Amniotic epithelial cell (primary cell): ENCODE data around the gene TMEM79.
A peak's percentile ranks its signal among the peaks of the same experiment; 100 is the strongest.

Source experiments
- DNase-seq: peaks from one replicate; pipeline ENCODE4 v3.0.0-alpha.2; 2010; ENCODE audit warnings: low read depth

The TMEM79 gene, protein sequence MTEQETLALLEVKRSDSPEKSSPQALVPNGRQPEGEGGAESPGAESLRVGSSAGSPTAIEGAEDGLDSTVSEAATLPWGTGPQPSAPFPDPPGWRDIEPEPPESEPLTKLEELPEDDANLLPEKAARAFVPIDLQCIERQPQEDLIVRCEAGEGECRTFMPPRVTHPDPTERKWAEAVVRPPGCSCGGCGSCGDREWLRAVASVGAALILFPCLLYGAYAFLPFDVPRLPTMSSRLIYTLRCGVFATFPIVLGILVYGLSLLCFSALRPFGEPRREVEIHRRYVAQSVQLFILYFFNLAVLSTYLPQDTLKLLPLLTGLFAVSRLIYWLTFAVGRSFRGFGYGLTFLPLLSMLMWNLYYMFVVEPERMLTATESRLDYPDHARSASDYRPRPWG

DNA sequence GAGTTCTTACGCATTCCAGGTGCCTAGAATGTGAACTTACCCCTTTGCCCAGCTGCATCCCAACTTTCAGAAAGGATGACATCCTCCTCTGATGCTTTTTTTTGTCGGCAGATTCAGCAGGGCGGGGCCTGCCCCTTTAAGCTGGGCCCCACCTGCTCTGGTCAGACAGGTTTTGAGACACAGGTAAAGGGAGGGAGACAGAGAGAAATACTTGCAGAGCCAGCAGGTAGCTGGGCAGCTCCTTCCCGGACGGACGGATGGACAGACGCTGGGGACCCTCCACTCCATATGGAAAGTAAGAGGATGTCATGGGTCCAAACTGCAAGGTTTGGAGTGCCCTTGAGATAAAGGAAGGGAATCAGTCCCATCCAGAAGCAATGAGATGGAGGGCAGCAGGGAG, at the start of gene TMEM79:
Gene TMEM79, plus strand, starts transcription at position 214 of the 400 bp plus-strand sequence. CDS start 902 bp downstream, outside the sequence.
- DNase-seq: no peak

GRCh38 chr1:156236164-156236563, 48.0 kb upstream of the TMEM79 start:
- no peak for DNase-seq

DNA sequence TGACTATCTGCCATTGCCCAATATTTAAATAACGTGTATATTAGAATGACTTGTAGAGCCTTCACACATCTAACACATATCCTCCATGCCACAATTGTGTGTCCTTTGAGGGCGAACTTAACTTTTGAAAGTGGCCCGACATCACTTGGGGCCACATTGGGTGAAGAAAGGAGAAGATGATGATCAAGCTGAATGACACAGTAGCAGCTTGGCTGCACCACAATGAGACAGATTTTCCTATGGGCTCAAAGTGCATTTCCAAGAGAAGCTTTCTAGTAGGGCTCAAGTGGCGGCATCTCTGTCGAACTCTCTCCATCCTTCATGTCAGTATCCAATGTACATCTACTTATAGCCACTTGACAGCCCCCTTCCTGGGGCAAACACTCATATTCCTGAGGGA, 45.9 kb upstream of the TMEM79 start:
- no peak for DNase-seq

DNA sequence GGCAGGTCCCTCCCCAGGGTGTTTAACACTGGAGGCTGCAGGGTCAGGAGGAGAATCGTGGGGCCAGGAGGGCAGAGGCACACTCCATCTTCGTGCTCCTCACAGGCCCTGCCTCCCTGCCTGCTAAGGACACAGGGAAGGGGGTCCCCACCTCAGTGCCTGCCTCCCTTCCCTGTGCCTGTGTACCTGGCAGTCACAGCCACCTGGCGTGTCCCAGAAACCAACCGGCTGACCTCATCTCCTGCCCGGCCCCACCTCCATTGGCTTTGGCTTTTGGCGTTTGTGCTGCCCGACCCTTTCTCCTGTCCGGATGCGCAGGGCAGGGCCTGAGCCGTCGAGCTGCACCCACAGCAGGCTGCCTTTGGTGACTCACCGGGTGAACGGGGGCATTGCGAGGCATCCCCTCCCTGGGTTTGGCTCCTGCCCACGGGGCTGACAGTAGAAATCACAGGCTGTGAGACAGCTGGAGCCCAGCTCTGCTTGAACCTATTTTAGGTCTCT, 42.8 kb upstream of the TMEM79 start:
- DNase-seq: peak; percentile 35

DNA sequence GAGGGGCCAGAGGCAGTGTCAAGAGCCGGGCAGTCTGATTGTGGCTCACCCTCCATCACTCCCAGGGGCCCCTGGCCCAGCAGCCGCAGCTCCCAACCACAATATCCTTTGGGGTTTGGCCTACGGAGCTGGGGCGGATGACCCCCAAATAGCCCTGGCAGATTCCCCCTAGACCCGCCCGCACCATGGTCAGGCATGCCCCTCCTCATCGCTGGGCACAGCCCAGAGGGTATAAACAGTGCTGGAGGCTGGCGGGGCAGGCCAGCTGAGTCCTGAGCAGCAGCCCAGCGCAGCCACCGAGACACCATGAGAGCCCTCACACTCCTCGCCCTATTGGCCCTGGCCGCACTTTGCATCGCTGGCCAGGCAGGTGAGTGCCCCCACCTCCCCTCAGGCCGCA, 42.2 kb upstream of the TMEM79 start, which contains the start of gene BGLAP:
Gene BGLAP, plus strand, starts transcription at position 259 of the 400 bp plus-strand sequence. Its CDS starts 48 bp downstream, at position 307.
- no peak for DNase-seq

GRCh38 chr1:156242738-156243137, 41.4 kb upstream of the TMEM79 start:
- DNase-seq: no peak

DNA sequence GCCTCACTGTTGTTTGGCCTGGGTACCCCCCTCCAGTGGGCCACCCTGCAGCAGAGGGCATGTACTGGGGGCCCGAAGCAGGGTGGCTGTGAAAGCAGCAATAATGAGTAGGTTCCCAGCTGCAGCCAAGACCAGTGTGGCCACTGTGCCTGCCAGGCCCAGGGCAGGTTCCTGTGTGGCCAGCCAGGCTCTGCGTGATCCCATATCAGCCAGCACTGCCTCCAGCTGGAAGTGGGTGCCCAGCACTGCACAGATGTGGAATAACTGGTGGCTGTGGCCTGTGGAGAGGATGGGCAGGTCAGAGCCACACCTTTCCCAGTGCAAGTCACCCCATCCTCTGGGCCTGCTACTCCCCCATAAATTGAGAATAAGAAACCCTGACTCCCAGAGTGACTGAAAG, 40.0 kb upstream of the TMEM79 start:
- DNase-seq: no peak

DNA sequence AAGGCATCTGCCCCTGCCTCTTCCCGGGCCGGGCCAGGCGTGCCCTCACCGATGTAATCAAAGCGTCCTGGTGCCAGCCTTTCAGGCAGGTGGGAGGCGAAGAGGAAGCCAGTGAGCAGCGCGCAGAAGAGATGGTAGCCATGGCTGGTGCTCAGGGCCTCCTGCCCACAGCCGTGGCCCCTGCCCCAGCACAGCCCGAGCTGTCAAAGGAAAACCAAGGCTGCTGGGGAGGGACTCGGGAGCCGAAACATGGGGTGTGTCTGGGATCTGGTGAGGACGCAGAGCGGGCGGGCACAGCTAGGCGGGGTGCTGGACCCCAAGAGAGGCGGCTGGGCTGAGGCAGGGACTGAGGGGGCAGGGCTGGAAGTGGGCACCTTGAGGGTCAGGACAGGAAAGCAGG, 39.4 kb upstream of the TMEM79 start:
- no peak for DNase-seq

DNA sequence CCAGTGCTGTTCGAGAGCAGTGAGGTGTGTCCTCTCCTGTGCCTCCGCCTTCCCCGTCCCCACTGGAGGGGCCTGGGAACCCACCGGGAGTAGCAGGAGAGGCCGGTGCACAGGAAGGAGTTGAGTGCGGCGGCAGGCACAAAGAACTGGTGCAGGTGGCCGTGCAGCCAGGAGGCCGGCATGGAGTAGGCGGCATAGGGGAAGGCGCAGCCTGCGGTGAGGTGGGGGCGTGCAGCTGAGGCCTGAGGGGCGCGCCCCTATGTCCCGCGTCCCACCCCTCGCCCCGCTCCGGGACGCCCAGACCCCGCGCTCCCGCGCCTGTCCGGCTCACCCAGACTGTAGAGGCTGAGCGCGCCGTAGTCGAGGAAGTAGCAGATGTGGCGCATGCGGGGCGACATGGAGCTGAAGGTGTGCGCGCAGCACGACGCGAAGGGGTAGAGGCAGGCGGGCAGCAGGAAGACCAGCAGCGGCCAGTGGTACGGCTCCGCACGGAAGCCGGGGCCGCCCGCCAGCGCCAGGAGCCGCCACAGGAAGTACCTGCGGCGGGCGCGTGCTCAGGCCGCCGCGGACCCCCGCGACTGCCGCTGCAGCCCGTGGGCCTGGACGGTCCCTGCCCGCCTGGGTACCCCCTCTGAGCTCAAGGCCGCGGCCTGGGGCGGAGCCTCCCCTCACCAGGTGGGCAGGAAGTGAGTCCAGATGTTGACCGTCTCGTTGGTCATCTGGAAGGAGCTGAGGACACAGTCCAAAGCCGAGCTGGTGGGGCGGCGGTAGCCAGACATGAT, 38.5 kb upstream of the TMEM79 start:
- DNase-seq: no peak

- DNase-seq: no peak
Measured at GRCh38 chr1:156246241-156246780, 37.8 kb upstream of the TMEM79 start.

GRCh38 chr1:156246781-156247459, 37.2 kb upstream of the TMEM79 start:
- no peak for DNase-seq

- no peak for DNase-seq
Measured at GRCh38 chr1:156247460-156248322, 36.4 kb upstream of the TMEM79 start, which contains the start of gene PAQR6. Gene PAQR6 (minus strand): TSS chr1:156248056. CDS start chr1:156246731, 1,325 bp downstream.

DNA sequence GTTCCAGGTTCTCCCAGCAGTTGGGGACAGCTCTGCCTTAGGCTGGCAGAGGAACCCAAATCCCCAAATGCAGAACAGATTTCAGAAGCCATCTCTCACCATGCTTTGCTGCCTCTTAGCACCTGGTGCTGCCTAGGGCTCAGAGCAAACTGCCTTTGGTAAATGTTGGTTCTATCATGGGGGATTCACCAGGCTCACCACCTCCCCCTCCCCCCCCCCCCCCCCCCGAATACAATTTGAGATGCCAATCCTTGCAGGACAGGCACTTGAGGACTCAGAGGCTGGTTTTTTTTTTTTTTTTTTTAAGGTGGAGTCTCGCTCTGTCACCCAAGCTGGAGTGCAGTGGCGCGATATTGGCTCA, 35.8 kb upstream of the TMEM79 start:
- DNase-seq: no peak

- DNase-seq: no peak
Measured at GRCh38 chr1:156249593-156249992, 34.5 kb upstream of the TMEM79 start.

GRCh38 chr1:156251527-156251926, 32.6 kb upstream of the TMEM79 start:
- no peak for DNase-seq

- no peak for DNase-seq
Measured at GRCh38 chr1:156253634-156254033, 30.5 kb upstream of the TMEM79 start.

DNA sequence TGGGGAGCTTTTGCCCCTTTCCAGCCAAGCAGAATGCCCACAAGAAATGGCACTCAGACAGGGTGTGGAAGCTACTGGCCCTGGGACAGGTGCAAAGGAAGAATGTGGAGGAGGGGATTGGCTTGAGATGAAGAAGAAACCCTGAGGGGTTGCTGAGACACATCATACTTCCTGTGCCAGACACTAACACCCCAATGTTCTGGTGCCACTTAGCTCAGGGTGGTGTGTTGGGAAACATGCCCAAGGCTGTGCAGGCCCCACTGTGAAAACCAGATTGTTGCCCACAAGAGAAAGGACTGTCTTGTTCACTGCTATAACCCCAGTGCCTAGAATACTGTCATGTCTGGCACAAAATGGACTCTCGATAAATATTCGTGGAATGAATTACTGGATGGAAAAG, 26.4 kb upstream of the TMEM79 start:
- no peak for DNase-seq

DNA sequence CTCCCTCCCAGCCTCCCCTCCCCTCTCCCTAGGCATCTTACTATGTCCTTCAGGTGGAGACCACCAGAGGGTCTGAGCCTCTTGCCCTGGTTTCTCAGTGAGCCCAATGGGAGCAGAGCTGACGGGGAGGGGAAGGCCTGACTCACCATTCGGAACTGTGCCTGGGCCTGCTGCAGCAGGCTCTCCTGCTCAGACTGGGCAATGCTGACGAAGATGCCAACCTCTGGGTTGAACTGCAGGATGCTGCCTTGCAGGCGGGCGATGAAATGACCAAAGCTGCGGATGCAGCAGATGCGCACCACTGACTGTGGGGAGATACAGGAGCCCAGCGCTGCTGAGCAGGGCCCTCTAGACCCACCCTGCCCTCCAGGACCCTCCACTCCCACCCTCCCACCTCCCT, 25.3 kb upstream of the TMEM79 start:
- no peak for DNase-seq

DNA sequence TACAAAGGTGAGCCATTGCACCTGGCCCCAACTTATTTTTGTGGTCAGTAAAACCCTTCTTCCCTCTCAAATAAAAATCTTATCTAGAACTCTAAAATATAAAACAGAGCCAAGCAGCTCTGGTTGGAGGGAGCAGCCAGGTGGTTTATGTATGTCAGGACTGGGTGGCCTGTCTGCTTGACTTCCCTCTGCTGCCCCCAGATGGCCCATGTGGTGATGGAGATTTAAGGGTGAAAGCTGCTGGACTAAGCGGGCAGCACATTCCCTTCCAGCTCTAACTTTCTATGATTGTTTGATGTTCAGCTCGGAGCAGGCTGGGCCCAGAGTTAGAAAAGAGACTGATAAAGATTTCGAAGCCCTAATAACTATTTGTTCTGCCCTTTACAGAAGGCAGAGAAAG, 24.3 kb upstream of the TMEM79 start:
- DNase-seq: no peak

DNA sequence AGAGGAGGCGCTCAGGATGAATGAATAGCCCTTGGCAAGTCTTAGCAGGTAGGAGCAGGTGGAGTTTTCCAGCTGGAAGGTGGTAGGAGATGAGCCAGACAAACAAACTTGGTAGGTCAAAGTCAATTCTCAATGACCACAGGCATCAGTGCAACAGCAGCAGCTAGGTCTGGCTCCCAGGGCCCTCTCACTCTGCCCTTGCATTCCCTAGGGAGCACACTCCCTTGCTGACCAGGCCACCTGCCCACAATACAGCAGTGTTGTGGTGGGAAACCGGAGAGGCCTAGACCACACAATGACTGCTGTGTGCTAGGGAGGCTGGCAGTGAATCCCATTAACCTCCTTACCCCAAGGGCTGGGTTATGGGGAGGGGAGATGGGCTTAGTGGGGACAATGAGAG, 23.2 kb upstream of the TMEM79 start:
- no peak for DNase-seq
